ENCODE measurements around the gene CASP8. TPM values are rescaled to one million over a fixed set of nuclear protein-coding genes. Genes with fewer than 3 reads are reported as not detected.

The CASP8 gene
- total and polyA plus RNA-seq, 2 of the 13 experiments (the other 11 are each of a cell fraction or from before 2014, with no cell fraction given): 25.0 to 52.8 TPM

DNA sequence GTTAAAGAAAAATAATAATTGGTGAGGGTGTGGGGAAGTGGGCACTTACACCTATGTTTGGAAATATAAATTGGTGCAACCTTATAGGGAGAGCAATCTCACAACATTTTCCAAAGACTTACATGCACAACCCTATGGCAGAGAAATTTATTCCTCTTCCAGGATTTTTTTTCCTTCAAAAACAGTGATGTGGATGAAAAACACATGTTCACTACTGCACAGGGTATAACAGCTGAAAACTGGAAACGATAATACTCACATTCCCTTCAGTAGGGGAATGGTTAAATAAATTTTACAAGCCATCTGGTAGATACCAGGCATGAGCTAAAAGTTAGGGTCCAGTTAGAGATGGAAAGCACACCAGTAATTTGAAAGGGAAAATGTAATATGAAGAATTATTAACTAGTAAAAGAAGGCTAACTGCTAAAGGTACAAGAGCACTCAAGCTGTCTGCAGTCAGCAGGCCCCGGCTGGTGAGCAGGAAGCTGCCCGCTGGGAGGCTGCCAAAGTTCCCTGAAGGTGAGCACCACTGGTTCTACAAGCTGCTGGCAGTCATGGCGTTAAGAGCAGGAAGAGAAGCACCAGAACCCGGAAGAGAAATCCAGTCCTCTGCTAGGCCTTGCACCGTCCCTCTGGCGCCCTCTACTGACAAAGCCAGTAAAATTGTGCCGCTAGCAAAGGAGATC is 28.4 kb upstream of the CASP8 start (continued):
- TF ChIP-seq, protein P1, sequence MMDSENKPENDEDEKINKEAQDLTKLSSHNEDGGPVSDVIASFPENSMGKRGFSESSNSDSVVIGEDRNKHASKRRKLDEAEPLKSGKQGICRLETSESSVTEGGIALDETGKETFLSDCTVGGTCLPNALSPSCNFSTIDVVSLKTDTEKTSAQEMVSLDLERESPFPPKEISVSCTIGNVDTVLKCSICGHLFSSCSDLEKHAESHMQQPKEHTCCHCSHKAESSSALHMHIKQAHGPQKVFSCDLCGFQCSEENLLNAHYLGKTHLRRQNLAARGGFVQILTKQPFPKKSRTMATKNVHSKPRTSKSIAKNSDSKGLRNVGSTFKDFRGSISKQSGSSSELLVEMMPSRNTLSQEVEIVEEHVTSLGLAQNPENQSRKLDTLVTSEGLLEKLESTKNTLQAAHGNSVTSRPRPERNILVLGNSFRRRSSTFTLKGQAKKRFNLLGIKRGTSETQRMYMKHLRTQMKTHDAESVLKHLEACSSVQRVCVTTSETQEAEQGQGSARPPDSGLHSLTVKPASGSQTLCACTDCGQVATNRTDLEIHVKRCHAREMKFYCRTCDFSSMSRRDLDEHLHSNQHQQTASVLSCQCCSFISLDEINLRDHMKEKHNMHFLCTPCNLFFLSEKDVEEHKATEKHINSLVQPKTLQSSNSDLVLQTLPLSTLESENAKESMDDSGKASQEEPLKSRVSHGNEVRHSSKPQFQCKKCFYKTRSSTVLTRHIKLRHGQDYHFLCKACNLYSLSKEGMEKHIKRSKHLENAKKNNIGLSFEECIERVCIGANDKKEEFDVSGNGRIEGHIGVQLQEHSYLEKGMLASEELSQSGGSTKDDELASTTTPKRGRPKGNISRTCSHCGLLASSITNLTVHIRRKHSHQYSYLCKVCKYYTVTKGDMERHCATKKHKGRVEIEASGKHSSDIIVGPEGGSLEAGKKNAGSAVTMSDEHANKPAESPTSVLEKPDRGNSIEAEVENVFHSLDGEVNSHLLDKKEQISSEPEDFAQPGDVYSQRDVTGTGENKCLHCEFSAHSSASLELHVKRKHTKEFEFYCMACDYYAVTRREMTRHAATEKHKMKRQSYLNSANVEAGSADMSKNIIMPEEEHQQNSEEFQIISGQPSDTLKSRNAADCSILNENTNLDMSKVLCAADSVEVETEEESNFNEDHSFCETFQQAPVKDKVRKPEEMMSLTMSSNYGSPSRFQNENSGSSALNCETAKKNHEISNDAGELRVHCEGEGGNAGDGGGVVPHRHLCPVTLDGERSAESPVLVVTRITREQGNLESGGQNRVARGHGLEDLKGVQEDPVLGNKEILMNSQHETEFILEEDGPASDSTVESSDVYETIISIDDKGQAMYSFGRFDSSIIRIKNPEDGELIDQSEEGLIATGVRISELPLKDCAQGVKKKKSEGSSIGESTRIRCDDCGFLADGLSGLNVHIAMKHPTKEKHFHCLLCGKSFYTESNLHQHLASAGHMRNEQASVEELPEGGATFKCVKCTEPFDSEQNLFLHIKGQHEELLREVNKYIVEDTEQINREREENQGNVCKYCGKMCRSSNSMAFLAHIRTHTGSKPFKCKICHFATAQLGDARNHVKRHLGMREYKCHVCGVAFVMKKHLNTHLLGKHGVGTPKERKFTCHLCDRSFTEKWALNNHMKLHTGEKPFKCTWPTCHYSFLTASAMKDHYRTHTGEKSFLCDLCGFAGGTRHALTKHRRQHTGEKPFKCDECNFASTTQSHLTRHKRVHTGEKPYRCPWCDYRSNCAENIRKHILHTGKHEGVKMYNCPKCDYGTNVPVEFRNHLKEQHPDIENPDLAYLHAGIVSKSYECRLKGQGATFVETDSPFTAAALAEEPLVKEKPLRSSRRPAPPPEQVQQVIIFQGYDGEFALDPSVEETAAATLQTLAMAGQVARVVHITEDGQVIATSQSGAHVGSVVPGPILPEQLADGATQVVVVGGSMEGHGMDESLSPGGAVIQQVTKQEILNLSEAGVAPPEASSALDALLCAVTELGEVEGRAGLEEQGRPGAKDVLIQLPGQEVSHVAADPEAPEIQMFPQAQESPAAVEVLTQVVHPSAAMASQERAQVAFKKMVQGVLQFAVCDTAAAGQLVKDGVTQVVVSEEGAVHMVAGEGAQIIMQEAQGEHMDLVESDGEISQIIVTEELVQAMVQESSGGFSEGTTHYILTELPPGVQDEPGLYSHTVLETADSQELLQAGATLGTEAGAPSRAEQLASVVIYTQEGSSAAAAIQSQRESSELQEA (CRISPR knock-in tag; IDR thresholded peaks at IDR 0.05; ENCODE audit: not compliant biosample characterization): peak; percentile 74
- TF ChIP-seq ZNF264 (CRISPR knock-in tag; IDR thresholded peaks at IDR 0.05): peak; percentile 77; the same call in 1 of the 2 replicates
- TF ChIP-seq HMG20B (CRISPR knock-in tag; conservative IDR thresholded peaks at IDR 0.05): no peak
- TF ChIP-seq U2AF1 (optimal IDR thresholded peaks at IDR 0.05; ENCODE audit: low read depth, low read length): no peak
- TF ChIP-seq TBP (CRISPR knock-in tag; IDR thresholded peaks at IDR 0.05): 0 out of 2 replicates have a peak, but pooled peaks have one; percentile 47
- TF ChIP-seq ZFP36L1 (CRISPR knock-in tag; IDR thresholded peaks at IDR 0.05): 0 out of 2 replicates have a peak, but pooled peaks have one; percentile 83
- TF ChIP-seq IRF2 (CRISPR knock-in tag; IDR thresholded peaks at IDR 0.05): peak; percentile 99
- peak; percentile 96 for TF ChIP-seq ZNF605 (CRISPR knock-in tag; IDR thresholded peaks at IDR 0.05)
- TF ChIP-seq, protein P2, sequence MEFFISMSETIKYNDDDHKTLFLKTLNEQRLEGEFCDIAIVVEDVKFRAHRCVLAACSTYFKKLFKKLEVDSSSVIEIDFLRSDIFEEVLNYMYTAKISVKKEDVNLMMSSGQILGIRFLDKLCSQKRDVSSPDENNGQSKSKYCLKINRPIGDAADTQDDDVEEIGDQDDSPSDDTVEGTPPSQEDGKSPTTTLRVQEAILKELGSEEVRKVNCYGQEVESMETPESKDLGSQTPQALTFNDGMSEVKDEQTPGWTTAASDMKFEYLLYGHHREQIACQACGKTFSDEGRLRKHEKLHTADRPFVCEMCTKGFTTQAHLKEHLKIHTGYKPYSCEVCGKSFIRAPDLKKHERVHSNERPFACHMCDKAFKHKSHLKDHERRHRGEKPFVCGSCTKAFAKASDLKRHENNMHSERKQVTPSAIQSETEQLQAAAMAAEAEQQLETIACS (CRISPR knock-in tag; IDR thresholded peaks at IDR 0.05): no peak
- TF ChIP-seq, protein P3, sequence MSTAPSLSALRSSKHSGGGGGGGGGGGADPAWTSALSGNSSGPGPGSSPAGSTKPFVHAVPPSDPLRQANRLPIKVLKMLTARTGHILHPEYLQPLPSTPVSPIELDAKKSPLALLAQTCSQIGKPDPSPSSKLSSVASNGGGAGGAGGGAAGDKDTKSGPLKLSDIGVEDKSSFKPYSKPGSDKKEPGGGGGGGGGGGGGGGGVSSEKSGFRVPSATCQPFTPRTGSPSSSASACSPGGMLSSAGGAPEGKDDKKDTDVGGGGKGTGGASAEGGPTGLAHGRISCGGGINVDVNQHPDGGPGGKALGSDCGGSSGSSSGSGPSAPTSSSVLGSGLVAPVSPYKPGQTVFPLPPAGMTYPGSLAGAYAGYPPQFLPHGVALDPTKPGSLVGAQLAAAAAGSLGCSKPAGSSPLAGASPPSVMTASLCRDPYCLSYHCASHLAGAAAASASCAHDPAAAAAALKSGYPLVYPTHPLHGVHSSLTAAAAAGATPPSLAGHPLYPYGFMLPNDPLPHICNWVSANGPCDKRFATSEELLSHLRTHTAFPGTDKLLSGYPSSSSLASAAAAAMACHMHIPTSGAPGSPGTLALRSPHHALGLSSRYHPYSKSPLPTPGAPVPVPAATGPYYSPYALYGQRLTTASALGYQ (CRISPR knock-in tag; IDR thresholded peaks at IDR 0.05): peak; percentile 40
- no peak for TF ChIP-seq ZNF660 (CRISPR knock-in tag; IDR thresholded peaks at IDR 0.05; ENCODE audit: borderline replicate concordance, low read depth)
- TF ChIP-seq, protein P4, sequence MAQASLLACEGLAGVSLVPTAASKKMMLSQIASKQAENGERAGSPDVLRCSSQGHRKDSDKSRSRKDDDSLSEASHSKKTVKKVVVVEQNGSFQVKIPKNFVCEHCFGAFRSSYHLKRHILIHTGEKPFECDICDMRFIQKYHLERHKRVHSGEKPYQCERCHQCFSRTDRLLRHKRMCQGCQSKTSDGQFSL (CRISPR knock-in tag; IDR thresholded peaks at IDR 0.05): peak; percentile 61
- TF ChIP-seq, protein P5, sequence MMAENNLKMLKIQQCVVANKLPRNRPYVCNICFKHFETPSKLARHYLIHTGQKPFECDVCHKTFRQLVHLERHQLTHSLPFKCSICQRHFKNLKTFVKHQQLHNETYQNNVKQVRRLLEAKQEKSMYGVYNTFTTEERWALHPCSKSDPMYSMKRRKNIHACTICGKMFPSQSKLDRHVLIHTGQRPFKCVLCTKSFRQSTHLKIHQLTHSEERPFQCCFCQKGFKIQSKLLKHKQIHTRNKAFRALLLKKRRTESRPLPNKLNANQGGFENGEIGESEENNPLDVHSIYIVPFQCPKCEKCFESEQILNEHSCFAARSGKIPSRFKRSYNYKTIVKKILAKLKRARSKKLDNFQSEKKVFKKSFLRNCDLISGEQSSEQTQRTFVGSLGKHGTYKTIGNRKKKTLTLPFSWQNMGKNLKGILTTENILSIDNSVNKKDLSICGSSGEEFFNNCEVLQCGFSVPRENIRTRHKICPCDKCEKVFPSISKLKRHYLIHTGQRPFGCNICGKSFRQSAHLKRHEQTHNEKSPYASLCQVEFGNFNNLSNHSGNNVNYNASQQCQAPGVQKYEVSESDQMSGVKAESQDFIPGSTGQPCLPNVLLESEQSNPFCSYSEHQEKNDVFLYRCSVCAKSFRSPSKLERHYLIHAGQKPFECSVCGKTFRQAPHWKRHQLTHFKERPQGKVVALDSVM (CRISPR knock-in tag; IDR thresholded peaks at IDR 0.05): 0 out of 2 replicates have a peak, but pooled peaks have one; percentile 58

Data from HepG2 (cell line).